Mucosa of descending colon (tissue), 3 donors: ENCODE data around the gene SLC30A9. TPM values are rescaled to one million over a fixed set of nuclear protein-coding genes. Genes with fewer than 3 reads are reported as not detected.

Experiments
- ATAC-seq: fragments of 200-7000 bp; cut with Tn5 transposase; one replicate; pipeline ENCODE4 v1.9.1; 2020; ENCODE audit warnings: mild to moderate bottlenecking, moderate library complexity
- DNase-seq, 3 donors: peaks; one replicate each; pipeline ENCODE4 v3.0.0-alpha.2; 2020
- H3K36me3 ChIP-seq: fragments of 200-600 bp; one replicate; pipeline ENCODE4 v1.8.0; 2021; ENCODE audit warnings: low read depth, mild to moderate bottlenecking
- H3K4me1 ChIP-seq: fragments of 200-600 bp; one replicate; pipeline ENCODE4 v1.8.0; 2021; ENCODE audit warnings: low read depth, mild to moderate bottlenecking
- H3K4me3 ChIP-seq: fragments of 200-600 bp; one replicate; pipeline ENCODE4 v1.8.0; 2021; ENCODE audit warnings: mild to moderate bottlenecking
- H3K9me3 ChIP-seq: fragments of 200-600 bp; one replicate; pipeline ENCODE4 v1.8.0; 2021; ENCODE audit warnings: mild to moderate bottlenecking
- CTCF ChIP-seq: fragments of 200-600 bp; IDR thresholded peaks from one replicate; pipeline ENCODE4 v1.8.0; 2022; ENCODE audit warnings: antibody characterized with exemption, mild to moderate bottlenecking
- intact Hi-C, 2 donors: fragments of 100-400 bp; cut with DNase I in 1 of 2; cut with micrococcal nuclease in 1 of 2; formaldehyde crosslinking; loops; one replicate each; pipeline versions ENCODE4 v1.11.0 to v1.11.1; 2022; cut with DNase I, micrococcal nuclease
- long read RNA-seq, 2 donors: library from polyadenylated mRNA; unstranded; transcript quantifications; one replicate each; pipeline ENCODE4 v2.0.0, GENCODE V29; 2019 to 2021
- total RNA-seq, 3 donors: library from RNA; stranded (reverse); fragmentation: NEBNext Ultra II Directional in 2 of 3; extraction: Animal tissue kit (Norgen Biotek cat#: 25700) in 2 of 3; gene quantifications; one replicate each; pipeline versions ENCODE4 v1.2.1 to v1.2.4, GENCODE V29; 2021 to 2023
- donor health status: DM: no; HTN: no; CAD: no; lungs with moderate emphysema.
- donor health status: DM: no; HTN: no; CAD: no.
- donor health status: DM: no; HTN: yes; CAD: no.

SLC30A9 gene
- 10 to 100 TPM; 44.6 to 63.2 (median 57.8) TPM for total RNA-seq
- long read RNA-seq, donor 1, full-length matches to known transcripts, result 21 of 38 reads
- long read RNA-seq, donor 1, partial matches to known transcripts, result 12 of 38 reads
- long read RNA-seq, donor 1, other reads (novel, unspliced or antisense), result 5 of 38 reads
- long read RNA-seq, donor 2, full-length matches to known transcripts, result 4 of 17 reads
- long read RNA-seq, donor 2, partial matches to known transcripts, result 12 of 17 reads
- long read RNA-seq, donor 2, other reads (novel, unspliced or antisense), result 1 of 17 reads

GRCh38 chr4:41990365-41991111 is at the start of gene SLC30A9:
Gene SLC30A9, plus strand, starts transcription at chr4:41990530. Its CDS starts 122 bp downstream, at chr4:41990652.
- intact Hi-C loops, result no loop called here
- H3K4me1 ChIP-seq, result peaks cover 19% of the 10 kb centered on the region
- H3K36me3 ChIP-seq, result no peaks in the 10 kb centered on the region
- H3K4me3 ChIP-seq, result peak within 1 kb of the TSS; percentile 58
- DNase-seq (peak; percentile 94 to 98 (median 96)), ATAC-seq (peak; percentile 100)
- TF ChIP-seq CTCF, result no peak
- H3K9me3 ChIP-seq, result no peaks in the 10 kb centered on the region

GRCh38 chr4:41940834-41941233 is 49.5 kb upstream of the SLC30A9 start:
- intact Hi-C loops, result no loop called here
- Histone ChIP-seq H3K9me3 (no peaks in the 10 kb centered on the region), H3K4me1 (peaks cover 22% of the 10 kb centered on the region), H3K4me3 (no peak overlapping the region), H3K36me3 (no peaks in the 10 kb centered on the region)
- DNase-seq, result no peak
- TF ChIP-seq CTCF, result no peak
- no peak for ATAC-seq

DNA sequence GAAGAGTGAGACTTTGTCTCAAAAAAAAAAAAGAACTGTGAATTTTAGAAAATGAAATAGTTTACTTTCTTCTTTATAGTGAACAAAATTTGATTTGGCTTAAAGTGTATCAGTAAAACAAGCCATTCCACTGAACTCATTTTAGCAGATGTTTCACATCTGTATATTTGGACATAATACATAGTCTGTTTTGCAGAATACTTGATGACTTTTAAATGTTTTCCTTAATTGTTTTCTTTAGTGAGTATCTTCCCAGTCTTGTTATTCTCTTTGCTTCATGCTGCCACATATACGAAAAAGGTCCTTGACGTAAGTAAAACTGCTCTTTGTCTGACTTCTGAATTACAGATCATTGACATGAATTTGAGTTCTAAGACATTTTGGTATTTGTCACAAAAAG is 46.8 kb upstream of the SLC30A9 start:
- ATAC-seq (no peak), DNase-seq (no peak)
- intact Hi-C loops, result no loop called here
- no peaks in the 10 kb centered on the region for H3K36me3 ChIP-seq
- H3K4me3 ChIP-seq, result no peak overlapping the region
- H3K9me3 ChIP-seq, result no peaks in the 10 kb centered on the region
- no peaks in the 10 kb centered on the region for H3K4me1 ChIP-seq
- no peak for TF ChIP-seq CTCF

GRCh38 chr4:41944089-41944488 is 46.2 kb upstream of the SLC30A9 start:
- no peak overlapping the region for H3K4me3 ChIP-seq
- intact Hi-C loops, result no loop called here
- DNase-seq, result no peak
- TF ChIP-seq CTCF, result no peak
- no peaks in the 10 kb centered on the region for H3K9me3 ChIP-seq
- no peaks in the 10 kb centered on the region for H3K36me3 ChIP-seq
- no peak for ATAC-seq
- H3K4me1 ChIP-seq, result no peaks in the 10 kb centered on the region

- intact Hi-C loops, result no loop called here
- Histone ChIP-seq H3K36me3 (no peaks in the 10 kb centered on the region), H3K9me3 (no peaks in the 10 kb centered on the region), H3K4me1 (no peaks in the 10 kb centered on the region), H3K4me3 (no peak overlapping the region)
- no peak for TF ChIP-seq CTCF
- no peak for ATAC-seq
- no peak for DNase-seq
Observed at GRCh38 chr4:41949531-41949930, 40.8 kb upstream of the SLC30A9 start.
